HG03060 (cell line): ENCODE results near the gene ZIC5.

Source experiments
- ATAC-seq: cut with Tn5 transposase; IDR thresholded peaks from one replicate; pipeline ENCODE4 v1.9.1; 2021; ENCODE audit warnings: low read depth, moderate number of reproducible peaks; ENCODE audit not compliant: unreplicated experiment

The ZIC5 gene

DNA sequence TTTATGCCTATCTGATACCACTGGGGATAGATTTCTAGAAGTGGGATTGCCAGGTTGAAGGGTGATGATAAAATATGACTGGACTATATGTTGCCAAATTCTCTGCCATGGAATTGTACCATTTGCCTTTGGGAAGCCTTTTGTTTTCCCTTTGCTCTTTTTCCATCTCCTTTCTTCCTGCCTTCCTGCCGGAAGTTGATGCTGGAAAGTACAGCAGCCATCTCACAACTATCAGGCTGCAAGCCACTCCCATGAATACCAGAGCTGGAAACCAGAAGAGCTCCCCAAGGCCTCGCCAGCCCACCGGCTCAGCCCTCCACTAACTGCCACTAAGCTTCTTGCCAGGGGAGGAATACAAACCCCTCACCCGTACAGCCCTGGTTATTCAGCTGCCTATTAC lies 29.7 kb downstream of the ZIC5 start:
- no peak for ATAC-seq

DNA sequence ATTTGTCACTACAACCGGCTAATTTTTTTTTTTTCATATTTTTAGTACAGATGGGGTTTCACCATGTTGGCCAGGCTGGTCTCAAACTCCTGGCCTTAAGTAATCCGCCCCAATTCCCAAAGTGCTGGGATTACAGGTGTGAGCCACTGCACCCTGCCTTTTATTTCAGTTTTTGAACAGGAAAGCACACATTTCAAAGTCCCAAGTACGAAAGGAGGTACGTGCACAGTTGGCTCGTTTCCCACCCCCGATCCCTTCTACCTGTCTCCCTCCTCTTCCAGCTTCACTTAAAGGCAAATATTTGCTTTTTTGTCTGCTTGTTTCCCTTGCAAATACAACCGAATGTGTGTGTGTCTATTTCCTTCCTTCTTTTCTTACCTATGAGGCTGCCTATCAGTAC lies 30.5 kb downstream of the ZIC5 start:
- ATAC-seq = no peak

DNA sequence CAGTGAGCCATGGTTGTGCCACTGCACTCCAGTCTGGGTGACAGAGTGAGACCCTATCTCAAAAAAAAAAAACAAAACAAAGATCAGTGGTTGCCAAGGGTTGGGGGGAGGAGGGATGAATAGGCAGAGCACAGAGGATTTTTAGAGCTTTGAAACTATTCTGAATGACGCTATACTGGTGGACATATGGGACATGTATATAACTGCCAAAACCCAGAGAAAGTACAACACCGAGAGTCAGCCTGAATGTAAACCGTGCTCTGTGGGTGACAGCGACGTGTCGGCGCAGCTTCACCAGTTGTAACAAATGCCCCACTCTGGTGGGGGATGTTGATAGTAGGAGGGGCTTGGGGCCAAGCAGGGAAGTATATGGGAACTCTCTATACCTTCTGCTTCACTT lies 32.9 kb downstream of the ZIC5 start:
- ATAC-seq = no peak

DNA sequence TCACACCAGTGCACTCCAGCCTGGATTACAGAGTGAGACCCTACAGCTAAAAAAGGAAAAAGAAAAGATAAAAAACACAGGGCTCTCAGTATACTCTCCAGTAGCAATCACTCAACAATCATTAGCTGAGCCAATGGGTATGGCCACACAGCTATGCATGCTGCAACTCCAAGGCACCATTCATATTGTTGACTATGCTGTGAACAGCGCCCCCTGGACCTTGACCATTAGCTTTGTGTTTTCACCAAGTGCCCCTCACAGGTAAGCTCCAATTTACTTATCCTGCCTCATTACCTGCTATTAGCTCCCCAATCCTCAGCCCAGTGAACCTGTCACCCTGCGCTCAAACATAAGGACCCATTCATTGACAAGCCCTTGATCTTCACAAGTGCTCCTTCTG lies 35.8 kb downstream of the ZIC5 start:
- ATAC-seq = no peak

- ATAC-seq = no peak
These were observed 38.7 kb downstream of the ZIC5 start for GRCh38 chr13:99932912-99933311.

- ATAC-seq = no peak
These were observed 40.6 kb downstream of the ZIC5 start for GRCh38 chr13:99930925-99931324.

DNA sequence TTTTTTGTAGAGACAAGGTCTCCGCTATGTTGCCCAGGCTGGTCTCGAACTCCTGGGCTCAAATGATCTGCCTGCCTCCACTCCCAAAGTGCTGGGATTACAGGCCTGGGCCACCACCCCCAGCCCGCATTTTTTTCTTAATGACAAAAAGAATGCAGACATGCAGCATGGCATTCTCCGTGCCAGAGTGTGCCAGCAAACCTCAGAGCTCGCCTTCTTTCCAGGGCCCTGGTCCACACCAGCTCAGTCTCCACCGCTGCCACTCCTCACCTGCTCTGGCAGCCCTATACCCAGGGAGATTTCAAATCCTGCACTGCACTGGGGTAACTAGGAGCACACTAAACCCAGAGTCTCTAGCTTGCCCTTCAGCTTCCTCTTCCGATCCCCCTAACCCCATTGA lies 41.7 kb downstream of the ZIC5 start:
- ATAC-seq = no peak

- ATAC-seq = no peak
These were observed 45.4 kb downstream of the ZIC5 start for GRCh38 chr13:99926014-99926731.

GRCh38 chr13:99923877-99924582 lies 47.5 kb downstream of the ZIC5 start:
- ATAC-seq = no peak

- ATAC-seq = no peak
These were observed 48.7 kb downstream of the ZIC5 start for GRCh38 chr13:99922631-99923404.

DNA sequence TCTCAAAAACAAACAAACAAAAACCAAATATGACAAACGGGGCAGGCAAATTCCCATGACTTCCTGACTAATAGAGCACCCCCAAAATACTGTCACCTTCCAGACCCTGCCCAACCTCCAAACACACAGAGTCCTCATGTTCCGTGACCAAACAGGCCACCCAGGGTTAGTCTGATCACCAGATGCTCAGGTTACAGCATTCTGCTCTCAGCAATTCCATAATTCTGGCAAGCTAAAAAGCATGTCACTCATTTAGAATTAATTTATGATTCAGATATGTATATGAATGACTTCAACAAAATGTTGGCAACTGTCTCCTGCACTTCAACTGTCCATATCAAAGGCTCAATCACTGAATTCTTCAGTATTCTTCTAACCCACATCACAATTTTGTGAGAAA lies 52.4 kb downstream of the ZIC5 start:
- no peak for ATAC-seq

DNA sequence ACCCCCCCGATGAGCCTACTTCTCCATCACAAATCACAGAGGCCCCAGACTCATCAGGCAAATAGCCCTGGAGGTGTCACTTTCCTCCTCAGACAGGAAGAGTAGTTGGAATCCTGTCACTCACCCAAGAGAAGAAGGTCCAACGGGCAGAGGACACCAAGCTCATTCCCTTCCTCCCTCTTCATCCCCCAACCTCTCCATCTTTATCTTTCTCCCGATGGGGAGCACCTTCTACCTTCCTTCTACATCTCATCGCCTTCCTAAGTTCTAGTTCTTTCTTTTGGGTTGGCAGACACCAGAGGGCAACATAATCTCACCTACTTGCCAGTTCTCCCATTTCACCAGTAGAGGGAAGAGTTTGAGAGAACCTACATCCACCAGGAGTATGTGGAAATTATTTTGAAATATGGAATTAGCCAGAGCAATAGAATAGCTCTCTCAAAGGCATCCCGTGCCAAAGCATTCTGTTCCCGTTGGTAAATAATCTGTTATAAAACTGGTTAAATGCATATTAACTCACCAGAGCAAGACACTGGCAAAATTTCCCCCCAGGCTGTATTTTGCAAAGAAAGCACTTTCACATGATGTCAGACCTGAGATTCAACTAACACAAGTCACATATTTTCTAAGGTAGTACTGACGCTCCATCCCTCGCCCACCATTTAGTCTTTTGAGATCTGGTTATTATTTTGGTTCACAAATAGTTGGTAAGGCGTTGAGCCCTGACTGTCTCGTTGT lies 55.0 kb downstream of the ZIC5 start:
- ATAC-seq = no peak

DNA sequence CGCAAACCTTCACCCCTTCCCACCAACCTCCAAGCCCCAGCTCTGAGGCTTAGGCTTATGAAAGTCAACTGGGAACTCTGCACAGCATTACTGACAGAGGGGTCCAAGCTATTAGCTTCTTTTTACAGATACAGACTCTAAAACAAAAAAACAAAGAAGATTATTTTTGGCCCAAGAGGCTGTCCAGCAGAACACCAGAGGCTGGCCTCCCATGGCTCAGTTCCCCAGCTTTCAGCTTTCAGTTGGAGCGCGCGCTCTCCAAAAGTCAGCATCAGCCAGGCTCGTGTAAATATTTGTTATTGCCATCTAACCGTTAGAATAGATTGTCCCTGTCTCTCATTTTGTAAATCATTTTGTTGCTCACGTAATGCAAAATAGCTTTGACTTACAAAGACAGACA lies 58.4 kb downstream of the ZIC5 start:
- no peak for ATAC-seq
